NCI-H2196 (cell line): Measurements from ENCODE around the gene STYX.

Source experiments
- DNase-seq: peaks from one replicate; lab custom pipeline; 2025; ENCODE audit not compliant: unreplicated experiment; lab: John Stamatoyannopoulos, UW

Gene STYX

GRCh38 chr14:52729925-52730708 lies at the start of gene STYX:
TSS of gene STYX (plus strand) at chr14:52730166. CDS start at chr14:52730475, 309 bp downstream.
- peak; percentile 98 for DNase-seq

GRCh38 chr14:52683985-52684520 lies 45.9 kb upstream of the STYX start:
- DNase-seq: no peak

- no peak for DNase-seq
Observed at GRCh38 chr14:52686176-52686575, 43.8 kb upstream of the STYX start.

GRCh38 chr14:52690983-52691760 lies 38.8 kb upstream of the STYX start:
- no peak for DNase-seq

- no peak for DNase-seq
Observed at GRCh38 chr14:52692248-52692962, 37.6 kb upstream of the STYX start.

GRCh38 chr14:52693036-52693435 lies 36.9 kb upstream of the STYX start:
- DNase-seq: no peak

- DNase-seq: no peak
Observed at GRCh38 chr14:52693532-52693931, 36.4 kb upstream of the STYX start.

GRCh38 chr14:52694761-52695480 lies 35.0 kb upstream of the STYX start:
- no peak for DNase-seq

GRCh38 chr14:52695481-52696091 lies 34.4 kb upstream of the STYX start, which contains the start of gene ERO1A:
TSS of gene ERO1A (minus strand) at chr14:52695558. CDS start at chr14:52695481, 77 bp downstream.
- peak; percentile 80 for DNase-seq

- no peak for DNase-seq
Observed at GRCh38 chr14:52700701-52701172, 29.2 kb upstream of the STYX start.

GRCh38 chr14:52701223-52701622 lies 28.7 kb upstream of the STYX start:
- no peak for DNase-seq

- peak; percentile 22 for DNase-seq
Observed at GRCh38 chr14:52703225-52703624, 26.7 kb upstream of the STYX start.

GRCh38 chr14:52703664-52704063 lies 26.3 kb upstream of the STYX start:
- DNase-seq: no peak

- DNase-seq: no peak
Observed at GRCh38 chr14:52706286-52706685, 23.7 kb upstream of the STYX start.

GRCh38 chr14:52706724-52707706 lies 23.0 kb upstream of the STYX start, which contains the start of gene PSMC6:
TSS of gene PSMC6 (plus strand) at chr14:52707200. CDS start at chr14:52707220, 20 bp downstream.
- peak; percentile 87 for DNase-seq

GRCh38 chr14:52711666-52712065 lies 18.3 kb upstream of the STYX start:
- no peak for DNase-seq

GRCh38 chr14:52716155-52716554 lies 13.8 kb upstream of the STYX start:
- DNase-seq: no peak

- no peak for DNase-seq
Observed at GRCh38 chr14:52723514-52724359, 6.2 kb upstream of the STYX start.
